ENCODE measurements around the gene FHOD3.
"Not testable (repeated sequence)": the region's sequence is repeated elsewhere in the genome, so short reads cannot be mapped to it uniquely, and the experiment has no call there.

Gene FHOD3

DNA sequence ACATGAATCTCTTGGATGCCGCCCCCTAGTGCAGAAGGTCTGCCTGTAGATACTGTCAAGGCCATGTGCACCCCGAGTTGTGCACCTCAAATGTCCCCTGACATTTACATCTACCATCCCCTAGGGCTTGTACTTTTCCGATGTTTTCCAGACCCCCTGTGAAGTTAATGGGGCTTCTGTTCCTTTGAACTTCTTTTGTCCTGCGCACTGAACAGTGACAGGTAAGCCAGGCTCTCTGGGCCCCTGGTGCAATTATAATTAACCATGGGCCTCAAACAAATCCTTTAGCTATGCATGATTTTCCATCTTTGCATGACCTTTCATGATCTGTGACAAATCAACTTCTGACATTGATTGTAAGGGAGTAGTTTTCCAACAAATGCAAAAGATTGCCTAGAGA lies 158.4 kb downstream of the FHOD3 start:
- Histone ChIP-seq H3K4me1 (ENCODE audit: insufficient read depth, low read length) (peaks cover 12% of the 10 kb centered on the region; the same call in 1 of the 2 replicates), H3K27me3 (ENCODE audit: insufficient read depth, low read length) (no peaks in the 10 kb centered on the region), H3K27ac (ENCODE audit: low read depth, low read length) (no peak overlapping the region), H3K36me3 (ENCODE audit: insufficient read depth, low read length) (no peaks in the 10 kb centered on the region), H3K9ac (ENCODE audit: low read depth, low read length) (no peak overlapping the region), H3K9me3 (ENCODE audit: insufficient read depth, low read depth, low read length) (no peaks in the 10 kb centered on the region), H3K4me3 (ENCODE audit: low read length) (no peak overlapping the region)
- WGBS, result 84% methylated on average over 4 of the region's 4 CpGs

- no peak overlapping the region for H3K9ac ChIP-seq (ENCODE audit: low read depth, low read length)
- H3K36me3 ChIP-seq (ENCODE audit: insufficient read depth, low read length), result no peaks in the 10 kb centered on the region
- no peaks in the 10 kb centered on the region for H3K27me3 ChIP-seq (ENCODE audit: insufficient read depth, low read length)
- peaks cover 12% of the 10 kb centered on the region for H3K4me1 ChIP-seq (ENCODE audit: insufficient read depth, low read length)
- H3K27ac ChIP-seq (ENCODE audit: low read depth, low read length), result no peak overlapping the region
- no peak overlapping the region for H3K4me3 ChIP-seq (ENCODE audit: low read length)
- WGBS, result 100% methylated on average over 1 of the region's 1 CpG
- no peaks in the 10 kb centered on the region for H3K9me3 ChIP-seq (ENCODE audit: insufficient read depth, low read depth, low read length)
Observed at GRCh38 chr18:36456622-36457021, 159.1 kb downstream of the FHOD3 start.

DNA sequence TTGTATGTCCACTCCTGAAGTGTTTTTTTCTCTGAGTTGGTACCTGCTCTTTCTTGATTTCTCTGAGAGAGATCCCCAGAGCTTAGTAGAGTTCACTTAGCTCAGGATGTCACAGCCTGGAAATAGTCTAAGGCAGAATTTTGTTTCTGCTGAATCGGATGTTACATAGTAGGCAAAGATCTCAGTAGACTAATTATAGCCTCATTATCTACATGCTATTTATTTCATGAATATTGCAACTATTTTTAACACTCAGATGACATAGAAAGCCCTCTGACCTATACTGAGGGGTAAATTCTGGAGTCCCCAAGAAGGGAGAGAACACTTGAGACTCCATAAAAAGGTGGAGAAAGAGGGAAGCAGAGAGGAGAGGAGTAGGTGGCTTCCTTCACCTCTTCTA lies 160.2 kb downstream of the FHOD3 start:
- Histone ChIP-seq H3K9ac (ENCODE audit: low read depth, low read length) (no peak overlapping the region), H3K4me3 (ENCODE audit: low read length) (no peak overlapping the region)
- 100% methylated on average over 1 of the region's 1 CpG for whole genome bisulfite sequencing

DNA sequence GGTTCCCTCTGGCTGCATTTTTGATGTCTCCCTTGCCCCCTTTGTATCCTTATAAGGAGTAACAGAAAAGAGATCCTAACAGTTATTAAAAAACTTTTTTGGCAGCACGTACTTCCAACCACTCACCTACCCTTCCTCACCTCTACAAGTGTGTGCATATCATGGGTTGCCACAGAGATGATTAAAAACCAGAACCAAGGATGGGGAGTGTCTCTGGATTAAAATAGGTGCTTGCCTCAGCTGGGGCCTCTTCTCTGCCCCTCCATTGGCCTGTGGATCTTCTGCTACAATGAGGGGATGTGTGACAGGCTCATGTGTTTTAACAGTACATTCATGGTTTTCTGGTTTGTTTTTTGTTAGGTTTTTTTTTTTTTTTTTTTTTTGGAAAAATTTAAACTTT lies 160.8 kb downstream of the FHOD3 start:
- no peak overlapping the region for H3K9ac ChIP-seq (ENCODE audit: low read depth, low read length)
- H3K27me3 ChIP-seq (ENCODE audit: insufficient read depth, low read length), result no peaks in the 10 kb centered on the region
- WGBS, result 100% methylated on average over 1 of the region's 1 CpG
- no peaks in the 10 kb centered on the region for H3K36me3 ChIP-seq (ENCODE audit: insufficient read depth, low read length)
- H3K4me3 ChIP-seq (ENCODE audit: low read length), result no peak overlapping the region
- H3K9me3 ChIP-seq (ENCODE audit: insufficient read depth, low read depth, low read length), result no peaks in the 10 kb centered on the region
- no peak overlapping the region for H3K27ac ChIP-seq (ENCODE audit: low read depth, low read length)
- H3K4me1 ChIP-seq (ENCODE audit: insufficient read depth, low read length), result peaks cover 14% of the 10 kb centered on the region

More for the DNA sequence above, 160.2 kb downstream of the FHOD3 start:
- Histone ChIP-seq H3K27ac (ENCODE audit: low read depth, low read length) (no peak overlapping the region), H3K27me3 (ENCODE audit: insufficient read depth, low read length) (no peaks in the 10 kb centered on the region), H3K9me3 (ENCODE audit: insufficient read depth, low read depth, low read length) (no peaks in the 10 kb centered on the region), H3K4me1 (ENCODE audit: insufficient read depth, low read length) (peaks cover 14% of the 10 kb centered on the region), H3K36me3 (ENCODE audit: insufficient read depth, low read length) (no peaks in the 10 kb centered on the region)

- 91% methylated on average over 4 of the region's 4 CpGs for WGBS
- Histone ChIP-seq H3K4me1 (ENCODE audit: insufficient read depth, low read length) (peaks cover 14% of the 10 kb centered on the region), H3K36me3 (ENCODE audit: insufficient read depth, low read length) (no peaks in the 10 kb centered on the region), H3K9ac (ENCODE audit: low read depth, low read length) (no peak overlapping the region), H3K27me3 (ENCODE audit: insufficient read depth, low read length) (no peaks in the 10 kb centered on the region), H3K4me3 (ENCODE audit: low read length) (no peak overlapping the region), H3K27ac (ENCODE audit: low read depth, low read length) (no peak overlapping the region), H3K9me3 (ENCODE audit: insufficient read depth, low read depth, low read length) (no peaks in the 10 kb centered on the region)
Observed at GRCh38 chr18:36459203-36459602, 161.7 kb downstream of the FHOD3 start.

GRCh38 chr18:36459786-36460185 lies 162.3 kb downstream of the FHOD3 start:
- Histone ChIP-seq H3K27me3 (ENCODE audit: insufficient read depth, low read length) (no peaks in the 10 kb centered on the region), H3K9me3 (ENCODE audit: insufficient read depth, low read depth, low read length) (no peaks in the 10 kb centered on the region), H3K36me3 (ENCODE audit: insufficient read depth, low read length) (no peaks in the 10 kb centered on the region), H3K9ac (ENCODE audit: low read depth, low read length) (no peak overlapping the region), H3K4me3 (ENCODE audit: low read length) (no peak overlapping the region), H3K4me1 (ENCODE audit: insufficient read depth, low read length) (peaks cover 14% of the 10 kb centered on the region), H3K27ac (ENCODE audit: low read depth, low read length) (no peak overlapping the region)
- 78% methylated on average over 3 of the region's 3 CpGs for WGBS

DNA sequence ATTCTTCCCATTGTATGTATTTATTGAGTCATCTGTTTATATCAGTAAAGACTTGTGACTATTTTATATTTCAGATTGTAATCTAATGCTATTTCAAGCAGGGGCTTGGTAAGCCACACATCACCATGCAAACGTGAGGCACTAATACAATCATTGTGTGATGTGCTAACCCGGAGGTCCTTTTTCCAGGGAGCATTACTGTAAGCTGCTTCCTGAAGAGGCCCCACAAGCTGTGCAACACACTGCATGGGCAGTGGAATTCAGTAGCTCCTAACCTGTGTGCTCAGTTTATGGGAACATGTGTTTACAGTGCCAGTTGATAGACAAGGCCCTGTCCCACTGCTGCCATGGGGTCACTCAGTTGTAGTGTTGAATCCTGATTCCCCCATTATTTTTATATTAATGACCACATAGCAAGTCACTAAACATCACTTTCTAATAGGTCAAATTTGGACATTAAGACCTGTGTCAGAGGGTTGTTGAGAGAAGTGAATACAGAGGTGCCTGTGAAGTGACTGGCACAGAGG lies 162.9 kb downstream of the FHOD3 start:
- H3K4me1 ChIP-seq (ENCODE audit: insufficient read depth, low read length), result peaks cover 14% of the 10 kb centered on the region
- H3K27ac ChIP-seq (ENCODE audit: low read depth, low read length), result no peak overlapping the region
- no peaks in the 10 kb centered on the region for H3K9me3 ChIP-seq (ENCODE audit: insufficient read depth, low read depth, low read length)
- no peaks in the 10 kb centered on the region for H3K36me3 ChIP-seq (ENCODE audit: insufficient read depth, low read length)
- H3K27me3 ChIP-seq (ENCODE audit: insufficient read depth, low read length), result no peaks in the 10 kb centered on the region
- no peak overlapping the region for H3K4me3 ChIP-seq (ENCODE audit: low read length)
- 88% methylated on average over 2 of the region's 2 CpGs for WGBS
- H3K9ac ChIP-seq (ENCODE audit: low read depth, low read length), result no peak overlapping the region

DNA sequence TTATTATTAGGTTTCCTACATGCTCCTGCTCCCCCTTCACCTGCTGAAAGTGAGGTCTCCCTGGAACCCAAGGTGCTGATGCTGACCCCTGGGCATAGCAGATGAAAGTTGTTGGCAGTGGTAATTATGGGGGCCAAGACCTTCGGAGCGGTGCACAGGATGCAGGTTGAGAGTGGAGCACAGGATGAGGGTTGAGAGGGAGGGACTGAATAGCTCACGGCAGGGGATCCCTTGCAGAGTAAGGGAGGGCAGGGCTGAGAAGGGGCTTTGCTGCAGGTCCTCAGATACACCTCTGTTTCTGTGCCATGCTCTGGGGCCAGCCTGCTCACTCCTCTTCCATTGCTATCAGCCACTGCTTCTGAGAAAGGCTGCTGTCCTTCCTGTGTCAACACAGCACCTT lies 163.3 kb downstream of the FHOD3 start:
- Histone ChIP-seq H3K27me3 (ENCODE audit: insufficient read depth, low read length) (no peaks in the 10 kb centered on the region), H3K4me3 (ENCODE audit: low read length) (no peak overlapping the region), H3K36me3 (ENCODE audit: insufficient read depth, low read length) (no peaks in the 10 kb centered on the region), H3K9me3 (ENCODE audit: insufficient read depth, low read depth, low read length) (no peaks in the 10 kb centered on the region), H3K4me1 (ENCODE audit: insufficient read depth, low read length) (peaks cover 18% of the 10 kb centered on the region), H3K9ac (ENCODE audit: low read depth, low read length) (no peak overlapping the region), H3K27ac (ENCODE audit: low read depth, low read length) (no peak overlapping the region)
- WGBS, result 41% methylated on average over 3 of the region's 3 CpGs

GRCh38 chr18:36461551-36461987 lies 164.1 kb downstream of the FHOD3 start:
- H3K4me1 ChIP-seq (ENCODE audit: insufficient read depth, low read length), result peaks cover 25% of the 10 kb centered on the region
- H3K9ac ChIP-seq (ENCODE audit: low read depth, low read length), result no peak overlapping the region
- no peak overlapping the region for H3K4me3 ChIP-seq (ENCODE audit: low read length)
- 80% methylated on average over 1 of the region's 1 CpG for WGBS
- no peaks in the 10 kb centered on the region for H3K27me3 ChIP-seq (ENCODE audit: insufficient read depth, low read length)
- H3K9me3 ChIP-seq (ENCODE audit: insufficient read depth, low read depth, low read length), result no peaks in the 10 kb centered on the region
- no peaks in the 10 kb centered on the region for H3K36me3 ChIP-seq (ENCODE audit: insufficient read depth, low read length)
- H3K27ac ChIP-seq (ENCODE audit: low read depth, low read length), result no peak overlapping the region

DNA sequence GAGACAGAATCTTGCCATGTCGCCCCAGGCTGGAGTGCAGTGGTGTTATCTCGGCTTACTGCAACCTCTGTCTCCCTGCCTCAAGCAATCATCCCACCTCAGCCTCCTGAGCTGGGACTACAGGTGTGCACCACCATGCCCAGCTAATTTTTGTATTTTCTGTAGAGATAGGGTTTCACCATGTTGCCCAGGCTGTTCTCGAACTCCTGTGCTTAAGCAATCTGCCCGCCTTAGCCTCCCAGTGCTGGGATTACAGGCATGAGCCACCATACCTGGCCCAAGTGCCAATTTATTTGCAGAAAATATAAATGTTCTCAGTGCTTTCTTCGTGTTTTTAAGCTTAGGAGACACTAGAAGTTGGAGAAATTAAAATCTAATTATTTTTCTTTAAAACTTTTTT lies 166.0 kb downstream of the FHOD3 start:
- H3K36me3 ChIP-seq (ENCODE audit: insufficient read depth, low read length); H3K27ac ChIP-seq (ENCODE audit: low read depth, low read length); H3K9ac ChIP-seq (ENCODE audit: low read depth, low read length); H3K4me3 ChIP-seq (ENCODE audit: low read length); H3K27me3 ChIP-seq (ENCODE audit: insufficient read depth, low read length); H3K9me3 ChIP-seq (ENCODE audit: insufficient read depth, low read depth, low read length): not testable (repeated sequence)
- peaks cover 37% of the 10 kb centered on the region for H3K4me1 ChIP-seq (ENCODE audit: insufficient read depth, low read length)
- 93% methylated on average over 5 of the region's 5 CpGs for WGBS

DNA sequence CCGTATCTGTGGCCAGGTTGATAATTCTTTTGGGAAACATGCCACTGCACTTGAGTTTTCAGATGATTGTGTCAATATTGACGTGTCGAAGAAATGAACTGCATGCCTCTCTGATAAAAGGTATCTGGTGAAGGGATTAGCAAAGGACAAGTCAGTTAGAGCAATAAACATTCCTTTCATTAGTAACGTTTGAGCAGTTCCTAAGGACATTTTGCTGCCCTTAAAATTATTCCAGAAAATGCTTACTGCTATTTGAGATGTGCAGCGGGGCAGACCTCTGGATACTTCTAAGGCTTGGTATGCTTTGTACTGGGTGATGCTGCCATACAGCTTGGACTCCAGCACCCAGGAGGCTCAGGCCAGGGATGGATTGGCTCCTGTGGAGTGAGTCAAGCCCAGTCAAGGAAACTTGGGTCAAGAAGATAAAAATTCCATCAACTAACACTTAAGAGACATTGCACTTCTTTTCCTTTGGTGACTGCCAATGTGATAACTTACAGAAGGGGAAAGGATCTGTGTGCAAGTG lies 166.7 kb downstream of the FHOD3 start:
- no peak overlapping the region for H3K9ac ChIP-seq (ENCODE audit: low read depth, low read length)
- peaks cover 37% of the 10 kb centered on the region for H3K4me1 ChIP-seq (ENCODE audit: insufficient read depth, low read length)
- no peak overlapping the region for H3K4me3 ChIP-seq (ENCODE audit: low read length)
- no peaks in the 10 kb centered on the region for H3K9me3 ChIP-seq (ENCODE audit: insufficient read depth, low read depth, low read length)
- H3K36me3 ChIP-seq (ENCODE audit: insufficient read depth, low read length), result no peaks in the 10 kb centered on the region
- no peak overlapping the region for H3K27ac ChIP-seq (ENCODE audit: low read depth, low read length)
- 84% methylated on average over 5 of the region's 5 CpGs for WGBS
- H3K27me3 ChIP-seq (ENCODE audit: insufficient read depth, low read length), result no peaks in the 10 kb centered on the region

GRCh38 chr18:36465276-36465675 lies 167.8 kb downstream of the FHOD3 start:
- 91% methylated on average over 6 of the region's 6 CpGs for WGBS
- Histone ChIP-seq H3K9ac (ENCODE audit: low read depth, low read length) (no peak overlapping the region), H3K4me1 (ENCODE audit: insufficient read depth, low read length) (peaks cover 39% of the 10 kb centered on the region)

More at GRCh38 chr18:36465276-36465675, 167.8 kb downstream of the FHOD3 start:
- Histone ChIP-seq H3K36me3 (ENCODE audit: insufficient read depth, low read length) (no peaks in the 10 kb centered on the region), H3K27me3 (ENCODE audit: insufficient read depth, low read length) (no peaks in the 10 kb centered on the region), H3K9me3 (ENCODE audit: insufficient read depth, low read depth, low read length) (no peaks in the 10 kb centered on the region), H3K27ac (ENCODE audit: low read depth, low read length) (no peak overlapping the region), H3K4me3 (ENCODE audit: low read length) (no peak overlapping the region)

All from HUES64 (cell line).